ENCODE data around the gene GAS2L1. TPM values are rescaled to one million over a fixed set of nuclear protein-coding genes. Genes with fewer than 3 reads are reported as not detected.

Gene GAS2L1
- total and polyA plus RNA-seq, 3 experiments from 2014 or later: 0.58 to 0.71 (median 0.61) TPM

- H3K4me3 Mint-ChIP-seq: no peak overlapping the region
- H3K27me3 Mint-ChIP-seq: peaks cover 0 to 1% of the 10 kb centered on the region in 2 donors
- Histone ChIP-seq H3K9me3 (ENCODE audit: low read length) (no peaks in the 10 kb centered on the region), H3K27ac (ENCODE audit: low read depth, low read length) (no peak overlapping the region), H3K4me3 (ENCODE audit: low read length) (no peak overlapping the region), H3K4me1 (ENCODE audit: insufficient read depth, low read length) (no peaks in the 10 kb centered on the region), H3K36me3 (ENCODE audit: insufficient read depth, low read length) (no peaks in the 10 kb centered on the region), H3K27me3 (ENCODE audit: insufficient read depth, low read length, poor library complexity, severe bottlenecking) (no peaks in the 10 kb centered on the region)
- no peak for DNase-seq
- H3K4me1 Mint-ChIP-seq: no peaks in the 10 kb centered on the region
- peaks cover 0 to 77% (median 3%) of the 10 kb centered on the region in 3 donors for H3K36me3 Mint-ChIP-seq
- H3K27ac Mint-ChIP-seq: no peak overlapping the region
- H3K9me3 Mint-ChIP-seq: no peaks in the 10 kb centered on the region
- ChIA-PET POLR2A (no interaction called here), CTCF (no interaction called here)
Observed at GRCh38 chr22:29330291-29330690, 23.8 kb downstream of the GAS2L1 start.

GRCh38 chr22:29330753-29331152 lies 24.3 kb downstream of the GAS2L1 start:
- Mint-ChIP-seq H3K4me1 (no peaks in the 10 kb centered on the region), H3K27ac (no peak overlapping the region), H3K27me3 (peaks cover 0 to 1% of the 10 kb centered on the region in 2 donors), H3K4me3 (no peak overlapping the region), H3K36me3 (peaks cover 0 to 80% (median 3%) of the 10 kb centered on the region in 3 donors), H3K9me3 (no peaks in the 10 kb centered on the region)
- Histone ChIP-seq H3K4me1 (ENCODE audit: insufficient read depth, low read length) (no peaks in the 10 kb centered on the region), H3K36me3 (ENCODE audit: insufficient read depth, low read length) (no peaks in the 10 kb centered on the region), H3K9me3 (ENCODE audit: low read length) (no peaks in the 10 kb centered on the region), H3K27me3 (ENCODE audit: insufficient read depth, low read length, poor library complexity, severe bottlenecking) (no peaks in the 10 kb centered on the region), H3K4me3 (ENCODE audit: low read length) (no peak overlapping the region), H3K27ac (ENCODE audit: low read depth, low read length) (no peak overlapping the region)
- CTCF ChIA-PET: no interaction called here
- POLR2A ChIA-PET: no interaction called here
- no peak for DNase-seq

GRCh38 chr22:29331213-29331612 lies 24.8 kb downstream of the GAS2L1 start:
- H3K4me1 Mint-ChIP-seq: no peaks in the 10 kb centered on the region
- H3K36me3 ChIP-seq (ENCODE audit: insufficient read depth, low read length): no peaks in the 10 kb centered on the region

GRCh38 chr22:29331658-29332300 lies 25.3 kb downstream of the GAS2L1 start:
- CTCF ChIA-PET: no interaction called here
- no peak overlapping the region for H3K27ac ChIP-seq (ENCODE audit: low read depth, low read length)
- peaks cover 0 to 1% of the 10 kb centered on the region in 2 donors for H3K27me3 Mint-ChIP-seq
- peak overlapping the region in 1 of 8 donors; percentile 77 for H3K27ac Mint-ChIP-seq
- H3K4me1 Mint-ChIP-seq: no peaks in the 10 kb centered on the region
- H3K36me3 Mint-ChIP-seq: peaks cover 0 to 84% (median 3%) of the 10 kb centered on the region in 3 donors
- H3K36me3 ChIP-seq (ENCODE audit: insufficient read depth, low read length): no peaks in the 10 kb centered on the region
- no peaks in the 10 kb centered on the region for H3K9me3 ChIP-seq (ENCODE audit: low read length)
- no peak overlapping the region for H3K4me3 ChIP-seq (ENCODE audit: low read length)
- no peaks in the 10 kb centered on the region for H3K9me3 Mint-ChIP-seq
- POLR2A ChIA-PET: no interaction called here
- no peak overlapping the region for H3K4me3 Mint-ChIP-seq
- no peaks in the 10 kb centered on the region for H3K27me3 ChIP-seq (ENCODE audit: insufficient read depth, low read length, poor library complexity, severe bottlenecking)
- no peaks in the 10 kb centered on the region for H3K4me1 ChIP-seq (ENCODE audit: insufficient read depth, low read length)
- DNase-seq: no peak

More at GRCh38 chr22:29331213-29331612, 24.8 kb downstream of the GAS2L1 start:
- Histone ChIP-seq H3K27me3 (ENCODE audit: insufficient read depth, low read length, poor library complexity, severe bottlenecking) (no peaks in the 10 kb centered on the region), H3K4me3 (ENCODE audit: low read length) (no peak overlapping the region), H3K27ac (ENCODE audit: low read depth, low read length) (no peak overlapping the region), H3K9me3 (ENCODE audit: low read length) (no peaks in the 10 kb centered on the region), H3K4me1 (ENCODE audit: insufficient read depth, low read length) (no peaks in the 10 kb centered on the region)
- POLR2A ChIA-PET: no interaction called here
- H3K27me3 Mint-ChIP-seq: peaks cover 0 to 1% of the 10 kb centered on the region in 2 donors
- DNase-seq: no peak
- no peaks in the 10 kb centered on the region for H3K9me3 Mint-ChIP-seq
- peaks cover 0 to 84% (median 3%) of the 10 kb centered on the region in 3 donors for H3K36me3 Mint-ChIP-seq
- no peak overlapping the region for H3K4me3 Mint-ChIP-seq
- no peak overlapping the region for H3K27ac Mint-ChIP-seq
- CTCF ChIA-PET: no interaction called here

GRCh38 chr22:29332886-29333496 lies 26.5 kb downstream of the GAS2L1 start:
- Mint-ChIP-seq H3K4me3 (no peak overlapping the region), H3K27me3 (peaks cover 0 to 1% of the 10 kb centered on the region in 2 donors), H3K36me3 (peaks cover 0 to 87% (median 7%) of the 10 kb centered on the region in 3 donors), H3K9me3 (no peaks in the 10 kb centered on the region), H3K4me1 (no peaks in the 10 kb centered on the region), H3K27ac (no peak overlapping the region)
- H3K4me1 ChIP-seq (ENCODE audit: insufficient read depth, low read length): no peaks in the 10 kb centered on the region
- peaks cover 3% of the 10 kb centered on the region for H3K36me3 ChIP-seq (ENCODE audit: insufficient read depth, low read length)
- no peak for DNase-seq
- CTCF ChIA-PET: no interaction called here
- POLR2A ChIA-PET: no interaction called here
- H3K4me3 ChIP-seq (ENCODE audit: low read length): no peak overlapping the region
- H3K27me3 ChIP-seq (ENCODE audit: insufficient read depth, low read length, poor library complexity, severe bottlenecking): no peaks in the 10 kb centered on the region
- no peak overlapping the region for H3K27ac ChIP-seq (ENCODE audit: low read depth, low read length)
- no peaks in the 10 kb centered on the region for H3K9me3 ChIP-seq (ENCODE audit: low read length)

- no peaks in the 10 kb centered on the region for H3K4me1 ChIP-seq (ENCODE audit: insufficient read depth, low read length)
- H3K9me3 ChIP-seq (ENCODE audit: low read length): no peaks in the 10 kb centered on the region
- Mint-ChIP-seq H3K27ac (no peak overlapping the region), H3K4me3 (no peak overlapping the region), H3K27me3 (peaks cover 0 to 1% of the 10 kb centered on the region in 2 donors), H3K36me3 (peaks cover 4 to 91% (median 12%) of the 10 kb centered on the region in 3 donors), H3K9me3 (no peaks in the 10 kb centered on the region), H3K4me1 (no peaks in the 10 kb centered on the region)
- DNase-seq: no peak
- no peak overlapping the region for H3K4me3 ChIP-seq (ENCODE audit: low read length)
- CTCF ChIA-PET: no interaction called here
- H3K27me3 ChIP-seq (ENCODE audit: insufficient read depth, low read length, poor library complexity, severe bottlenecking): no peaks in the 10 kb centered on the region
- no peak overlapping the region for H3K27ac ChIP-seq (ENCODE audit: low read depth, low read length)
- POLR2A ChIA-PET: no interaction called here
- peaks cover 12% of the 10 kb centered on the region for H3K36me3 ChIP-seq (ENCODE audit: insufficient read depth, low read length)
Observed at GRCh38 chr22:29334148-29334547, 27.7 kb downstream of the GAS2L1 start.

GRCh38 chr22:29334696-29335344 lies 28.4 kb downstream of the GAS2L1 start:
- Mint-ChIP-seq H3K4me1 (no peaks in the 10 kb centered on the region), H3K36me3 (peaks cover 5 to 91% (median 13%) of the 10 kb centered on the region in 3 donors), H3K4me3 (no peak overlapping the region), H3K27me3 (peaks cover 0 to 1% of the 10 kb centered on the region in 2 donors), H3K9me3 (no peaks in the 10 kb centered on the region), H3K27ac (peak overlapping the region in 1 of 8 donors; percentile 8)
- no peak overlapping the region for H3K27ac ChIP-seq (ENCODE audit: low read depth, low read length)
- no peaks in the 10 kb centered on the region for H3K4me1 ChIP-seq (ENCODE audit: insufficient read depth, low read length)
- no peaks in the 10 kb centered on the region for H3K27me3 ChIP-seq (ENCODE audit: insufficient read depth, low read length, poor library complexity, severe bottlenecking)
- POLR2A ChIA-PET: no interaction called here
- H3K36me3 ChIP-seq (ENCODE audit: insufficient read depth, low read length): peaks cover 12% of the 10 kb centered on the region
- CTCF ChIA-PET: no interaction called here
- DNase-seq: no peak
- no peak overlapping the region for H3K4me3 ChIP-seq (ENCODE audit: low read length)
- H3K9me3 ChIP-seq (ENCODE audit: low read length): no peaks in the 10 kb centered on the region

- DNase-seq: no peak
- peaks cover 14% of the 10 kb centered on the region for H3K36me3 ChIP-seq (ENCODE audit: insufficient read depth, low read length)
Observed at GRCh38 chr22:29335656-29336055, 29.2 kb downstream of the GAS2L1 start.

More at GRCh38 chr22:29335656-29336055, 29.2 kb downstream of the GAS2L1 start:
- Histone ChIP-seq H3K9me3 (ENCODE audit: low read length) (no peaks in the 10 kb centered on the region), H3K4me3 (ENCODE audit: low read length) (no peak overlapping the region), H3K27ac (ENCODE audit: low read depth, low read length) (no peak overlapping the region), H3K4me1 (ENCODE audit: insufficient read depth, low read length) (no peaks in the 10 kb centered on the region), H3K27me3 (ENCODE audit: insufficient read depth, low read length, poor library complexity, severe bottlenecking) (no peaks in the 10 kb centered on the region)
- no peaks in the 10 kb centered on the region for H3K9me3 Mint-ChIP-seq
- ChIA-PET POLR2A (no interaction called here), CTCF (no interaction called here)
- no peaks in the 10 kb centered on the region for H3K4me1 Mint-ChIP-seq
- no peak overlapping the region for H3K4me3 Mint-ChIP-seq
- H3K36me3 Mint-ChIP-seq: peaks cover 5 to 91% (median 13%) of the 10 kb centered on the region in 3 donors
- peak overlapping the region in 1 of 8 donors; percentile 32 for H3K27ac Mint-ChIP-seq
- H3K27me3 Mint-ChIP-seq: peaks cover 0 to 1% of the 10 kb centered on the region in 2 donors
